H1 (cell line): Measurements from ENCODE around the gene GFI1B. TPM values are rescaled to one million over a fixed set of nuclear protein-coding genes. Genes with fewer than 3 reads are reported as not detected.

Experiments used
- CTCF ChIA-PET: fragments of 300-600 bp; sonication (Branson Sonifier 250); formaldehyde crosslinking; loops from one replicate; lab custom pipeline; 2021; ENCODE audit not compliant: partially characterized antibody; lab: Charles Lee
- POLR2A ChIA-PET: fragments of 300-600 bp; sonication (Branson Sonifier 250); formaldehyde crosslinking; loops from one replicate; lab custom pipeline; 2021; ENCODE audit warnings: inconsistent platforms; ENCODE audit not compliant: partially characterized antibody; lab: Charles Lee
- DNase-seq, 2 experiments: peaks; one replicate each; pipeline versions ENCODE4 v3.0.0 to v3.0.0-alpha.2; 2010 to 2022; ENCODE audit warnings: low spot score in 2 of 2, low read depth in 1 of 2, mixed read lengths in 1 of 2
- FAIRE-seq: peaks from 2 replicates; lab custom pipeline; 2011; peaks lifted over from hg19 to GRCh38; lab: Jason Lieb, UNC
- H2AFZ ChIP-seq: 2 replicates; pipeline ENCODE4 v1.8.1; 2012; ENCODE audit warnings: low read length, inconsistent platforms
- H2AK5ac ChIP-seq: 2 replicates; pipeline ENCODE4 v1.6.1; 2013; ENCODE audit warnings: low read depth, low read length
- H2BK120ac ChIP-seq: replicated peaks from 2 replicates; pipeline ENCODE3; 2013; ENCODE audit warnings: low read depth, low read length, inconsistent platforms
- H2BK12ac ChIP-seq: 2 replicates; pipeline ENCODE4 v1.6.1; 2013; ENCODE audit warnings: low read depth, low read length
- H2BK15ac ChIP-seq: 2 replicates; pipeline ENCODE4 v1.6.1; 2013; ENCODE audit warnings: low read length
- H2BK20ac ChIP-seq: 2 replicates; pipeline ENCODE4 v1.6.1; 2013; ENCODE audit warnings: low read length
- H2BK5ac ChIP-seq: 2 replicates; pipeline ENCODE4 v1.6.1; 2013; ENCODE audit warnings: low read depth, low read length
- H3K14ac ChIP-seq: 2 replicates; pipeline ENCODE4 v1.6.1; 2013; ENCODE audit warnings: inconsistent platforms; ENCODE audit not compliant: insufficient read length
- H3K18ac ChIP-seq: 2 replicates; pipeline ENCODE4 v1.6.1; 2013; ENCODE audit warnings: low read length; ENCODE audit errors: extremely low read depth
- H3K23ac ChIP-seq: 2 replicates; pipeline ENCODE4 v1.6.1; 2013; ENCODE audit warnings: inconsistent platforms; ENCODE audit not compliant: insufficient read length
- H3K23me2 ChIP-seq: 2 replicates; pipeline ENCODE4 v1.6.1; 2013; ENCODE audit warnings: low read depth, low read length
- H3K27ac ChIP-seq: 2 replicates; pipeline ENCODE4 v1.6.1; 2011; ENCODE audit warnings: low read depth, low read length, inconsistent platforms
- H3K27me3 ChIP-seq, 4 experiments: replicated peaks in 1 of 4; 1 replicate in 1 of 4; 2 replicates in 3 of 4; pipeline versions ENCODE4 v1.6.1 to v1.8.1; 2011 to 2013; ENCODE audit warnings: low read length in 3 of 4, mild to moderate bottlenecking in 3 of 4, inconsistent platforms in 2 of 4, mixed read lengths in 2 of 4, moderate library complexity in 1 of 4; ENCODE audit not compliant: control insufficient read depth in 3 of 4, insufficient read depth in 3 of 4; ENCODE audit errors: extremely low read depth in 1 of 4
- H3K36me3 ChIP-seq, 4 experiments: 2 replicates each; pipeline versions ENCODE4 v1.6.1 to v1.8.1; 2011 to 2013; ENCODE audit warnings: mild to moderate bottlenecking in 4 of 4, low read length in 3 of 4, moderate library complexity in 2 of 4, control low read depth in 1 of 4, inconsistent platforms in 1 of 4; ENCODE audit not compliant: insufficient read depth in 4 of 4, control insufficient read depth in 2 of 4
- H3K4ac ChIP-seq: replicated peaks from 2 replicates; pipeline ENCODE3; 2013; ENCODE audit warnings: low read length, low read depth, mixed read lengths, inconsistent platforms; ENCODE audit not compliant: insufficient read length
- H3K4me1 ChIP-seq, 4 experiments: replicated peaks in 1 of 4; 1 replicate in 1 of 4; 2 replicates in 3 of 4; pipeline versions ENCODE4 v1.6.1 to v1.8.1; 2011 to 2013; ENCODE audit warnings: low read length in 3 of 4, inconsistent platforms in 2 of 4, mixed read lengths in 1 of 4; ENCODE audit not compliant: insufficient read depth in 4 of 4, control insufficient read depth in 3 of 4
- H3K4me2 ChIP-seq, 2 experiments: 2 replicates each; pipeline versions ENCODE4 v1.6.1 to v1.8.1; 2011 to 2013; ENCODE audit warnings: low read depth in 2 of 2, low read length in 2 of 2, control low read depth in 1 of 2, inconsistent platforms in 1 of 2, mild to moderate bottlenecking in 1 of 2; ENCODE audit not compliant: insufficient read depth in 1 of 2
- H3K4me3 ChIP-seq, 4 experiments: fragments of 200-600, 300-600 bp in 1 of 4; sonication (generic), shearing (Covaris generic), sonication (Bioruptor Twin) in 1 of 4; 2 replicates each; pipeline versions ENCODE4 v1.5.1 to v1.8.1; 2011 to 2016; ENCODE audit warnings: low read length in 4 of 4, low read depth in 3 of 4, control low read depth in 2 of 4, inconsistent platforms in 2 of 4, mild to moderate bottlenecking in 2 of 4, mixed read lengths in 1 of 4, moderate library complexity in 1 of 4; ENCODE audit not compliant: insufficient read depth in 2 of 4; ENCODE audit errors: extremely low read depth in 1 of 4
- H3K56ac ChIP-seq: replicated peaks from 2 replicates; pipeline ENCODE3; 2013; ENCODE audit warnings: low read depth, mild to moderate bottlenecking, mixed read lengths, low read length, inconsistent platforms; ENCODE audit not compliant: insufficient read length
- H3K79me1 ChIP-seq: 2 replicates; pipeline ENCODE4 v1.6.1; 2013; ENCODE audit warnings: low read depth, low read length, control low read depth
- H3K79me2 ChIP-seq, 2 experiments: 2 replicates each; pipeline versions ENCODE4 v1.6.1 to v1.8.1; 2012 to 2013; ENCODE audit warnings: low read length in 2 of 2, mild to moderate bottlenecking in 2 of 2, inconsistent platforms in 1 of 2; ENCODE audit not compliant: insufficient read depth in 2 of 2, control insufficient read depth in 1 of 2
- H3K9ac ChIP-seq, 4 experiments: replicated peaks in 1 of 4; 1 replicate in 1 of 4; 2 replicates in 3 of 4; pipeline versions ENCODE4 v1.6.1 to v1.8.1; 2011 to 2013; ENCODE audit warnings: low read depth in 3 of 4, low read length in 3 of 4, control low read depth in 2 of 4, mild to moderate bottlenecking in 2 of 4, moderate library complexity in 2 of 4, inconsistent platforms in 1 of 4; ENCODE audit errors: extremely low read depth in 1 of 4
- H3K9me3 ChIP-seq, 2 experiments: 2 replicates each; pipeline versions ENCODE4 v1.6.1 to v1.8.1; 2012 to 2013; ENCODE audit warnings: mild to moderate bottlenecking in 2 of 2, moderate library complexity in 2 of 2, control low read depth in 1 of 2, inconsistent platforms in 1 of 2, low read depth in 1 of 2, low read length in 1 of 2, mixed read lengths in 1 of 2; ENCODE audit not compliant: insufficient read depth in 2 of 2
- H4K20me1 ChIP-seq, 2 experiments: replicated peaks in 1 of 2; 2 replicates each; pipeline versions ENCODE3 to v1.8.1; 2011 to 2013; ENCODE audit warnings: inconsistent platforms in 2 of 2, low read length in 2 of 2, mild to moderate bottlenecking in 1 of 2; ENCODE audit not compliant: insufficient read depth in 2 of 2, control insufficient read depth in 1 of 2
- H4K5ac ChIP-seq: 2 replicates; pipeline ENCODE4 v1.6.1; 2013; ENCODE audit warnings: low read length, low read depth, mixed read lengths, inconsistent platforms; ENCODE audit not compliant: insufficient read length
- H4K8ac ChIP-seq: 2 replicates; pipeline ENCODE4 v1.8.0; 2013; ENCODE audit warnings: mild to moderate bottlenecking, moderate library complexity, low read length, inconsistent platforms; ENCODE audit not compliant: insufficient read depth; ENCODE audit errors: extremely low read depth
- H4K91ac ChIP-seq: replicated peaks from 2 replicates; pipeline ENCODE3; 2013; ENCODE audit warnings: low read length, mixed read lengths, inconsistent platforms; ENCODE audit not compliant: insufficient read length
- KDM4A ChIP-seq: IDR thresholded peaks from one replicate; pipeline ENCODE4 v1.7.1; 2012; ENCODE audit warnings: low read depth, mild to moderate bottlenecking, moderate library complexity, low read length, inconsistent platforms; ENCODE audit not compliant: severe bottlenecking
- NRF1 ChIP-seq: IDR thresholded peaks from 2 replicates; pipeline ENCODE4 v1.6.1; 2011; ENCODE audit warnings: mild to moderate bottlenecking, low read depth, low read length, improper control_type of control experiment
- POU5F1 ChIP-seq: IDR thresholded peaks from 2 replicates; pipeline ENCODE4 v1.6.1; 2011; ENCODE audit warnings: low read depth, mild to moderate bottlenecking, low read length, moderate library complexity
- RFX5 ChIP-seq: IDR thresholded peaks from 2 replicates; pipeline ENCODE4 v1.6.1; 2011; ENCODE audit warnings: low read depth, low read length, improper control_type of control experiment, borderline replicate concordance
- SIN3A ChIP-seq, 2 experiments: IDR thresholded peaks in 1 of 2; conservative IDR thresholded peaks in 1 of 2; 2 replicates each; pipeline ENCODE4 v1.6.1; 2011 to 2012; ENCODE audit warnings: low read length in 2 of 2, improper control_type of control experiment in 1 of 2, low read depth in 1 of 2, mild to moderate bottlenecking in 1 of 2
- SIRT6 ChIP-seq: IDR thresholded peaks from one replicate; pipeline ENCODE4 v1.7.1; 2012; ENCODE audit warnings: low read length, inconsistent platforms
- TEAD4 ChIP-seq: IDR thresholded peaks from 2 replicates; pipeline ENCODE4 v1.6.1; 2012; ENCODE audit warnings: low read depth, low read length, inconsistent platforms, mixed read lengths
- YY1 ChIP-seq: IDR thresholded peaks from 2 replicates; pipeline ENCODE4 v1.6.1; 2011; ENCODE audit warnings: low read depth, mild to moderate bottlenecking, low read length
- WGBS, 2 experiments: shearing (Covaris generic) in 1 of 2; methylation state at CpG; one replicate each; pipeline versions ENCODE4 v1.1.6 to v1.1.7; 2013 to 2015; ENCODE audit warnings: low lambda C conversion rate in 2 of 2, mixed read lengths in 2 of 2, inconsistent platforms in 1 of 2, low coverage in 1 of 2, missing lambda C conversion rate in 1 of 2; ENCODE audit not compliant: insufficient replicate concordance in 2 of 2, insufficient coverage in 1 of 2, insufficient read length in 1 of 2; ENCODE audit errors: extremely low coverage in 1 of 2, missing lambda C conversion rate in 1 of 2; 5-methylcytosine and 5-hydroxymethylcytosine counted together
- polyA plus RNA-seq, 7 experiments: library from polyadenylated mRNA; depleted of rRNA in 3 of 7; stranded (reverse) in 5 of 7; unstranded in 2 of 7; fragments of >200 nt in 5 of 7; fragments of 200-250 nt in 2 of 7; gene quantifications; 1 replicate in 5 of 7; 2 replicates in 1 of 7; 4 replicates in 1 of 7; pipeline versions ENCODE4 v1.2.1 to v1.2.3, GENCODE V29; 2011 to 2013; ENCODE audit warnings: missing spikeins in 2 of 7, mixed read lengths in 2 of 7
- total RNA-seq: library from RNA; stranded (reverse); fragmentation: NEBNext Ultra II Directional; extraction: Animal tissue kit (Norgen Biotek cat#: 25700); gene quantifications from 2 replicates; pipeline ENCODE4 v1.2.1, GENCODE V29; 2021
- TF ChIP-seq, protein P1 (sequence below): IDR thresholded peaks from 2 replicates; pipeline ENCODE4 v1.6.1; 2012; ENCODE audit warnings: low read length, inconsistent platforms
- TF ChIP-seq, protein P2 (sequence below): IDR thresholded peaks from 2 replicates; pipeline ENCODE4 v1.6.1; 2011; ENCODE audit warnings: low read depth, mild to moderate bottlenecking, low read length; ENCODE audit not compliant: insufficient read depth

GFI1B gene
- total and polyA plus RNA-seq, 2 of the 8 experiments (the other 6 are each of a cell fraction or from before 2014, with no cell fraction given) = 0.09 to 0.11 TPM

DNA sequence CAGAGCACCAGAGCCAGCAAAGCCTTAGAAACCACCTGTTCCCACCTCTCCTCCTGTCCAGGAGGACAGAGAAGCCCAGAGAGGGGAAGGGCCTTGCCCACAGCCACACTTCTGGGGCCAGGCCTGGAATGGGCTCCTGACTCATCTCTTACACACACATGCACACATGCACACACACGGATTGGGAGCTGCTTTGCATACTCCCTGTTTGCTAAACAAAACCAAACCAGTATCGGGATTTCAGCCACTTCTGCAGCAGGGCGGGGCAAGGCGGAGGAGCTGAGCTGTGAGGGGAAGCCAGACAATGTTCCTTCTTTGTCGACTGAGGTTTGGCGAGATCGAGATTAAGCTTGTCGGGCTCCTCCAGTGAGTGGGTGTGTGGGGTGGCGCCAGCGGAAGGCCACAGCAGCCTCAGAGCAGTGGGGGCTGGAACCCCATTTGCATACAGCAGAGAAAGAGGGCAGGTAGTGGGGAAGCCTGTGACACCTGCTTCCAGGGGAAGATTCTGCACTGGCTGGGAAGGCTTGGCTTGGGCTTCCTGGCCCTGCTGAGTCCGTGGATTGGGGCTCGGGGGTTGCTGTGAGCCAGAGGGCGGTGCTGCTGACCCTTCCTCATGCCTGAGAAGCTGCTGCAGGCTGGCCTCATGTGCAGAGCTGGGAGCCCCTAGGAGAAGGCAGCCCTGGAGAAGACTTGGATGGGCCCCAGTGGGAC is 16.1 kb downstream of the GFI1B start:
- Histone ChIP-seq H3K27ac (no peak overlapping the region), H2BK12ac (peak overlapping the region; percentile 27; the same call in 1 of the 2 replicates), H2AFZ (no peak overlapping the region), H3K14ac (no peak overlapping the region), H3K27me3 (no peaks in the 10 kb centered on the region; a peak in 2 of 7 replicates), H3K4ac (no peak overlapping the region), H3K18ac (no peak overlapping the region; the same call in 1 of the 2 replicates), H2BK15ac (no peak overlapping the region), H4K91ac (no peak overlapping the region), H4K8ac (no peak overlapping the region; the same call in 1 of the 2 replicates), H3K4me2 (no peak overlapping the region), H2AK5ac (no peak overlapping the region; the same call in 1 of the 2 replicates), H3K9me3 (no peaks in the 10 kb centered on the region), H3K9ac (no peak overlapping the region), H3K23me2 (no peaks in the 10 kb centered on the region), H3K23ac (no peak overlapping the region), H3K4me1 (peaks cover 0 to 14% (median 6%) of the 10 kb centered on the region in 4 experiments; a peak in 5 of 7 replicates), H3K56ac (no peak overlapping the region), H4K5ac (no peak overlapping the region), H3K79me1 (no peaks in the 10 kb centered on the region), H3K4me3 (no peak overlapping the region), H2BK5ac (no peak overlapping the region; the same call in 1 of the 2 replicates), H2BK20ac (peak overlapping the region; percentile 61; the same call in 1 of the 2 replicates), H4K20me1 (no peaks in the 10 kb centered on the region), H3K79me2 (no peaks in the 10 kb centered on the region), H3K36me3 (no peaks in the 10 kb centered on the region), H2BK120ac (no peak overlapping the region)
- FAIRE-seq (no peak), DNase-seq (no peak)
- 65% methylated on average over 13 of the region's 13 CpGs; no CpG with 5 or more reads in 1 of the 2 experiments for WGBS, 2 experiments
- POLR2A ChIA-PET = interaction anchor here (0.6 to 0.8 kb wide), 2 partner anchors 36 to 341 kb away, joined by 3 read pairs; partner anchors contain the start of genes GTF3C5 and SURF6
- CTCF ChIA-PET = interaction anchor here (0.6 to 3.6 kb wide), 8 partner anchors 8 to 343 kb away, joined by 3 to 8 read pairs (median 4); no protein-coding TSS in a partner anchor
- TF ChIP-seq POU5F1 (no peak), SIN3A (conservative IDR thresholded peaks at IDR 0.05 in 1 of 2, IDR thresholded peaks at IDR 0.05 in 1 of 2; ENCODE audit: low read depth in 1 of 2, low read length in 2 of 2) (no peak), TEAD4 (no peak), RFX5 (no peak), KDM4A (no peak), YY1 (no peak), SIRT6 (no peak), NRF1 (no peak)
- TF ChIP-seq, protein P1, sequence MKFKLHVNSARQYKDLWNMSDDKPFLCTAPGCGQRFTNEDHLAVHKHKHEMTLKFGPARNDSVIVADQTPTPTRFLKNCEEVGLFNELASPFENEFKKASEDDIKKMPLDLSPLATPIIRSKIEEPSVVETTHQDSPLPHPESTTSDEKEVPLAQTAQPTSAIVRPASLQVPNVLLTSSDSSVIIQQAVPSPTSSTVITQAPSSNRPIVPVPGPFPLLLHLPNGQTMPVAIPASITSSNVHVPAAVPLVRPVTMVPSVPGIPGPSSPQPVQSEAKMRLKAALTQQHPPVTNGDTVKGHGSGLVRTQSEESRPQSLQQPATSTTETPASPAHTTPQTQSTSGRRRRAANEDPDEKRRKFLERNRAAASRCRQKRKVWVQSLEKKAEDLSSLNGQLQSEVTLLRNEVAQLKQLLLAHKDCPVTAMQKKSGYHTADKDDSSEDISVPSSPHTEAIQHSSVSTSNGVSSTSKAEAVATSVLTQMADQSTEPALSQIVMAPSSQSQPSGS = no peak
- TF ChIP-seq, protein P2, sequence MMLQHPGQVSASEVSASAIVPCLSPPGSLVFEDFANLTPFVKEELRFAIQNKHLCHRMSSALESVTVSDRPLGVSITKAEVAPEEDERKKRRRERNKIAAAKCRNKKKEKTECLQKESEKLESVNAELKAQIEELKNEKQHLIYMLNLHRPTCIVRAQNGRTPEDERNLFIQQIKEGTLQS = no peak
